ENCODE data around the gene ALG9.

Gene ALG9

GRCh38 chr11:111762981-111763643 lies 108.3 kb downstream of the ALG9 start:
- no peak overlapping the region for H3K27ac ChIP-seq
- TF ChIP-seq CTCF (conservative IDR thresholded peaks at IDR 0.05): no peak
- TF ChIP-seq ZFX (IDR thresholded peaks at IDR 0.05): no peak

GRCh38 chr11:111762526-111762925 lies 108.9 kb downstream of the ALG9 start:
- TF ChIP-seq ZFX (IDR thresholded peaks at IDR 0.05) (no peak), CTCF (conservative IDR thresholded peaks at IDR 0.05) (no peak)
- H3K27ac ChIP-seq: no peak overlapping the region

- H3K27ac ChIP-seq: no peak overlapping the region
- TF ChIP-seq ZFX (IDR thresholded peaks at IDR 0.05) (no peak), CTCF (conservative IDR thresholded peaks at IDR 0.05) (no peak)
Observed at GRCh38 chr11:111761036-111761435, 110.3 kb downstream of the ALG9 start.

GRCh38 chr11:111759778-111760407 lies 111.5 kb downstream of the ALG9 start:
- H3K27ac ChIP-seq: no peak overlapping the region
- no peak for TF ChIP-seq CTCF (conservative IDR thresholded peaks at IDR 0.05)
- TF ChIP-seq ZFX (IDR thresholded peaks at IDR 0.05): no peak

GRCh38 chr11:111759376-111759775 lies 112.0 kb downstream of the ALG9 start:
- TF ChIP-seq ZFX (IDR thresholded peaks at IDR 0.05) (no peak), CTCF (conservative IDR thresholded peaks at IDR 0.05) (no peak)
- H3K27ac ChIP-seq: no peak overlapping the region

GRCh38 chr11:111756097-111756496 lies 115.3 kb downstream of the ALG9 start:
- TF ChIP-seq CTCF (conservative IDR thresholded peaks at IDR 0.05) (no peak), ZFX (IDR thresholded peaks at IDR 0.05) (no peak)
- H3K27ac ChIP-seq: no peak overlapping the region

DNA sequence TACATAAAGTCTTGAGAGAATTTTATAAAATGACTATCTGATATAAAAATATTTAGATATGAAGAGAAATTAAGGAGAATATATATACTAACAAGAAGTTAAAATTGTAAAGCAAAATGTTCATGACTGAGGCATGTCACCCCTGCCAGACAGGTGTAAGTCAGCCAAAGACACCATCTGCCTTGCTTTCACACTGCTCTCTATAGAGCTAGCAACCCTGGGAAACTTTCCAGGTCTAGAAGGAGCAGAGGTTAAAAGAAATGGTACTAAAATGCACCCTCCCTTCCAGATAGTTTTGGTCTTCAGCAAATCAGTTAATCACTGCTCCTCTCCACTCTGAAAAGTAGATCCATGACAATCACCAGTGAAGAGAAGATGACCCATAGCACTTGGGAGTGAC lies 121.7 kb downstream of the ALG9 start:
- H3K27ac ChIP-seq: peak overlapping the region; percentile 73; the same call in 1 of the 2 replicates
- TF ChIP-seq CTCF (conservative IDR thresholded peaks at IDR 0.05) (no peak), ZFX (IDR thresholded peaks at IDR 0.05) (no peak)

All from C4-2B (cell line).